Thyroid gland (tissue), 4 donors: ENCODE data around the gene DUOXA1. TPM values are rescaled to one million over a fixed set of nuclear protein-coding genes. Genes with fewer than 3 reads are reported as not detected.

Experiments
- DNase-seq, 2 donors: peaks; one replicate each; pipeline ENCODE4 v3.0.0-alpha.2; 2019
- H3K27ac ChIP-seq, 3 donors: fragments of 200-600 bp; sonication (generic); 1 replicate in 2 of 3; 2 replicates in 1 of 3; pipeline ENCODE4 v1.5.1; 2016 to 2019; ENCODE audit warnings: mild to moderate bottlenecking in 1 of 3, moderate library complexity in 1 of 3
- H3K27me3 ChIP-seq: fragments of 200-600 bp; sonication (generic); one replicate; pipeline ENCODE4 v1.5.1; 2019
- H3K36me3 ChIP-seq, 2 donors: fragments of 200-600 bp; sonication (generic); one replicate each; pipeline ENCODE4 v1.5.1; 2016 to 2019
- H3K4me1 ChIP-seq, 2 donors: fragments of 200-600 bp; sonication (generic); one replicate each; pipeline ENCODE4 v1.5.1; 2017 to 2019
- H3K4me3 ChIP-seq, 3 donors: fragments of 200-600 bp; sonication (generic); replicated peaks in 1 of 3; 1 replicate in 2 of 3; 2 replicates in 1 of 3; pipeline ENCODE4 v1.5.1; 2016; ENCODE audit warnings: mild to moderate bottlenecking in 1 of 3
- H3K9me3 ChIP-seq: fragments of 200-600 bp; sonication (generic); one replicate; pipeline ENCODE4 v1.5.1; 2017
- CTCF ChIP-seq, 6 experiments: fragments of 200-600 bp in 3 of 6; fragments of 450-650 bp in 3 of 6; sonication (generic) in 3 of 6; IDR thresholded peaks; one replicate each; pipeline ENCODE4 v1.5.1; 2016 to 2019; ENCODE audit warnings: antibody characterized with exemption in 6 of 6, mild to moderate bottlenecking in 2 of 6, inconsistent platforms in 1 of 6, moderate library complexity in 1 of 6
- POLR2A ChIP-seq, 2 donors: fragments of 450-650 bp; IDR thresholded peaks; one replicate each; pipeline ENCODE4 v1.6.1; 2017; ENCODE audit warnings: antibody characterized with exemption in 2 of 2, mild to moderate bottlenecking in 2 of 2, moderate library complexity in 1 of 2
- WGBS, 2 donors: methylation state at CpG; one replicate each; pipeline ENCODE4 v1.1.5; 2017; 5-methylcytosine and 5-hydroxymethylcytosine counted together
- intact Hi-C: fragments of 100-400 bp; cut with DNase I; formaldehyde crosslinking; loops from one replicate; pipeline ENCODE4 v1.15.1; 2023
- total RNA-seq, 4 donors: library from RNA; depleted of rRNA; stranded (reverse); fragments of >200 nt; gene quantifications; one replicate each; pipeline ENCODE4 v1.2.3, GENCODE V29; 2016

The DUOXA1 gene
- total RNA-seq, 4 donors from 2014 or later = 97.0 to 187 (median 150) TPM

DNA sequence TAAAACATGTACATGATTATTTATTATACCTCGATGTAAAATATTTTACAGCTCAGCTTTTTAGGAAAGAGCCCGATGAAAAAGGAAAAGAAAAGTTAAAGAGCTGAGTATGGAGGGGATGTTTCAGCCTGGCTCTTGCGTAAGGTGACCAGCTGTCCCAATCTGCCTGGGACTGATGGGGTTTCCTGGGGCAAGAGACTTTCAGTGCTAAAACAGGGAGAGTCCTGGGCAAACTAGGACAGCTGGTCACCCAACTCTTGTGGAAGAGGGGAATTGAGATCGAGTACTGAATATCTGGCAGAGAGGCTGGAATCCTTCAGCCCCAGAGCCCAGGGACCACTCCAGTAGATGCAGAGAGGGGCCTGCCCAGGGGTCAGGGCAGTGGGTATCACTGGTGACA is 36.7 kb downstream of the DUOXA1 start:
- no peaks in the 10 kb centered on the region for H3K4me1 ChIP-seq
- peaks cover 7 to 9% of the 10 kb centered on the region in 2 donors for H3K36me3 ChIP-seq
- no peaks in the 10 kb centered on the region for H3K27me3 ChIP-seq
- no peak overlapping the region for H3K4me3 ChIP-seq
- no peak for DNase-seq
- H3K9me3 ChIP-seq = no peaks in the 10 kb centered on the region
- no peak overlapping the region for H3K27ac ChIP-seq
- intact Hi-C loops = no loop called here
- WGBS, 2 donors = 91 to 93% methylated on average over 4 of the region's 4 CpGs
- TF ChIP-seq CTCF (IDR thresholded peaks at IDR 0.05) (no peak), POLR2A (IDR thresholded peaks at IDR 0.05) (no peak)

DNA sequence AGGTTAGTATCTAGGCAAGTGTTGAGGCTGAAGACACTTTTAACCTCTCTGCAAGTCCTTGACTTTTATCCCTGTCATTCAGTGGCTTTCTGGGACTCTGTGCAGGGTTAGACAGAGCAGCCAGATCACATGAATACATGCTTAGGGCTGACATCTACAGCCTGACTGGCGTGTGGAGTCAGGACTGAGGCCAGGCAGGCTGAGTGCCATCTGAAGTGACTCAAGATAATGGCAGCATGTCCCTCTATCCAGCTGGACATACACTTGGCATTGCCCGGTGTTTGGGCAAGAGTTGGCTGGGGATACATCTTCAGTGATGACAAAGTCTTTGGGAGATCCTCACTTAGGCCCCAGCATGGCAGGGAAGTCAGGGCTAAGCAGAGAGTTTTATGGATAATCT is 38.1 kb downstream of the DUOXA1 start:
- Histone ChIP-seq H3K27ac (no peak overlapping the region), H3K9me3 (no peaks in the 10 kb centered on the region), H3K4me1 (no peaks in the 10 kb centered on the region), H3K36me3 (peaks cover 7 to 9% of the 10 kb centered on the region in 2 donors), H3K4me3 (no peak overlapping the region), H3K27me3 (no peaks in the 10 kb centered on the region)
- TF ChIP-seq POLR2A (IDR thresholded peaks at IDR 0.05) (no peak), CTCF (IDR thresholded peaks at IDR 0.05) (no peak)
- intact Hi-C loops = no loop called here
- WGBS, 2 donors = 76 to 95% methylated on average over 2 of the region's 2 CpGs
- DNase-seq = no peak

- 71 to 75% methylated on average over 7 of the region's 7 CpGs for WGBS, 2 donors
- H3K4me1 ChIP-seq = no peaks in the 10 kb centered on the region
- no peaks in the 10 kb centered on the region for H3K9me3 ChIP-seq
- H3K27ac ChIP-seq = no peak overlapping the region
- no peak for TF ChIP-seq CTCF (IDR thresholded peaks at IDR 0.05)
- TF ChIP-seq POLR2A (IDR thresholded peaks at IDR 0.05) = no peak
- intact Hi-C loops = no loop called here
- H3K4me3 ChIP-seq = no peak overlapping the region
- DNase-seq = no peak
- peaks cover 7 to 9% of the 10 kb centered on the region in 2 donors for H3K36me3 ChIP-seq
- H3K27me3 ChIP-seq = no peaks in the 10 kb centered on the region
These were observed 38.5 kb downstream of the DUOXA1 start for GRCh38 chr15:45091161-45091560.

DNA sequence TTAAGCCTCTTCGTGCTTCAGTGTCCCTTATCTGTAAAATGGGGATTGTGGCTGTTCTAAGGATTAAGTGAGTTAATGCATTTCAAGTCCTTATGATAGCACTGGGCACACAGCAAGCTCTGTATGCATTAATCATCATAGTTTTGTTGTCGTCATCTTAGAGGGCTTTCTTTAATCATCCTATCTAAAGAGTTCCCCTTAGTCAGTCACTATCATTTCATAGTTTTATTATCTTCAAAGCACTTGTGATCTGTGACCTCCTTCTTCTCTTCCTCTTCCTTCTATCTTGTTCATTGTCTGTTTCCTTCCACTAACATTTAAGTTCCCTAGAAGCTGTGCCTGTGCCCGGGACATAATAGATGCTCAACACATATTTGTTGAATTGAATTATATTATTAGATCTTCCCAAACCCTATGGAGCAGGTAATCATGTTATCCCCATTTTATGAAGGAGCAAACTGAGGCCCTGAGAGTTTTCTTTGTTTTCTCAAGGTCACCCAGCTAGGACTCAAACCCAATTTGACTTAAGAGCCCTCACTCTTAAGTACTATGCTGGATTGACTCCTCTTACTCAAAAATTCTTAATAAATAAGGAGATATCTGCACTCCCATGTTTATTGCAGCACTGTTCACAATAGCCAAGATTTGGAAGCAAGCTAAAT is 39.8 kb downstream of the DUOXA1 start:
- Histone ChIP-seq H3K4me1 (no peaks in the 10 kb centered on the region), H3K27me3 (no peaks in the 10 kb centered on the region), H3K9me3 (no peaks in the 10 kb centered on the region), H3K4me3 (no peak overlapping the region), H3K36me3 (no peaks in the 10 kb centered on the region), H3K27ac (no peak overlapping the region)
- WGBS, 2 donors = 85% methylated on average over 3 of the region's 3 CpGs
- intact Hi-C loops = no loop called here
- TF ChIP-seq POLR2A (IDR thresholded peaks at IDR 0.05) (no peak), CTCF (IDR thresholded peaks at IDR 0.05) (no peak)
- no peak for DNase-seq

DNA sequence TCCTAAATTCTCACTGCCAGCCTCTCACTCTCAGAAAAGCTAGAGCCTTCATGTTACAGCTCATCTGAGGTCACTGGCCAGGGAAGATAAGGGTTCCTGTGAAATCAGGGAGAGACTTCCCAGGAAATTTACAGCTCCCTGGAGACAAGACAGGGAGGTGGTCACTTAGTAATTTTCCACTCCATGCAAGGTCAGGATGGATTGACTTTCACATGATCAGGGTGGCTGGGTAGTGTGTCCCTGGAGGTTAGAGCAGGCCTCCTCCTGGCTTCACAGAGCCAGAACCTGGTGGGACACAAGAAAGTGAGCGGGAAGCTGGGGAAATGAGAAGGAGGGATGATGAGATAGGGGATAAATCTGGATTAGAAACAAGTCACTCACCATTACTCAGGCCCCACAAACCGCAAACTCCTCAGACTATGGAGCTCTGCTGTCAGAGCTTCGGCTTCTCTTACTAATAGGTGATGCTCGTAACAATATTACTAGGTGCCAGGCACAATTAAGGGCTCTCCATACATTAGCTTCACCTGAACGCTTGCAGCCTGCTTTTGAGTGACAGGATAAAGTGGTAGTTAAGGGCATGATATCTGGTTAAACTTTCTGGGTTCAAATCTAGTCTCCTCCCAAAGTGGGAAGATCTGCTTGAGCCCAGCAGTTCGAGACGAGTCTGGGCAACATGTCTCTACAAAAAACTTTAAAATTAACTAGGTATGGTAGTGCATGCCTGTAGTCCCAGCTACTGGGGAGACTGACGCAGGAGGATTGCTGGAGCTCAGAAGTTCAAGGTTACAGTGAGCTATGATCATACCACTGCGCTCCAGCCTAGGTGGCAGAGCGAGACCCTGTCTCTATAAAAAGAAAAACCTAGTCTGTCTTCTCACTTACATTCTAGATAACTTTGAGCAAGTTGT is 40.6 kb downstream of the DUOXA1 start:
- no peak for TF ChIP-seq CTCF (IDR thresholded peaks at IDR 0.05)
- no peak for TF ChIP-seq POLR2A (IDR thresholded peaks at IDR 0.05)
- H3K4me1 ChIP-seq = no peaks in the 10 kb centered on the region
- DNase-seq = no peak
- H3K4me3 ChIP-seq = no peak overlapping the region
- H3K9me3 ChIP-seq = no peaks in the 10 kb centered on the region
- intact Hi-C loops = no loop called here
- no peaks in the 10 kb centered on the region for H3K27me3 ChIP-seq
- H3K36me3 ChIP-seq = no peaks in the 10 kb centered on the region
- H3K27ac ChIP-seq = no peak overlapping the region
- 91% methylated on average over 10 of the region's 10 CpGs for WGBS, 2 donors
